SKM-1 treated with dmso at 0.1 percent for 144 hours (cell line): ENCODE measurements around the gene FGF7.
"Not testable (repeated sequence)": the region's sequence is repeated elsewhere in the genome, so short reads cannot be mapped to it uniquely, and the experiment has no call there.

Experiments used
- DNase-seq: peaks from one replicate; lab custom pipeline; 2025; ENCODE audit not compliant: unreplicated experiment; lab: John Stamatoyannopoulos, UW

Gene FGF7

DNA sequence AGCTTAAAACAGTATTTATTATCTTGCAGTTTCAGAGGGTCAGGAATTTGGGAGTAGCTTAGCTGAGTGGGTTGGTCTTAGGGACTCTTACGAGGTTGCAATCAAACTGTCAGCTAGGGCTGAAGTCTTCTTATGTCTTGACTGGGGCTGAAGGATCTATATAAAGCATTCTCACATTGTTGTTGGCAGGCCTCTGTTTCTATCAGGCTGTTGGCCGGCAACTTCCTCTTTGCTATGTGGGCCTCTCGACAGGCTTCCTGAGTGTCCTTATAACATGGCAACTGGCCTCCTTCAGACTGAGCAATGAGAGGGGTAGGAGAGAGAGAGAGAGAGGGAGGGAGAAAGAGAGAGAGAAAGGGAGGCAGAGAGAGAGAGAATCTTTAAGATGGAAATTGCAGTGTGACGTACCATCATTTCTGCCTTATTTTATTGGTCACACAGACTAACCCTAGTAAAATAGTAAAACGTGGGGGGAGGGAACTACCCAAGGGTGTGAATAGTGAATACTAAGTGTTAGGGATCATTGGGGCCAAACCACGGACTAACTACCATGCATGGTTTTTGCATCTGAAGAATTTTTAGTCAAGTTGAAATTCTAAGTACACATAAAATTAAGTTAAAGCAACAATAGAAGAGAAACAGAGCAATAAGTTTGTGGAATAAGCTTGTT lies 16.1 kb downstream of the FGF7 start:
- peak; percentile 87 for DNase-seq

DNA sequence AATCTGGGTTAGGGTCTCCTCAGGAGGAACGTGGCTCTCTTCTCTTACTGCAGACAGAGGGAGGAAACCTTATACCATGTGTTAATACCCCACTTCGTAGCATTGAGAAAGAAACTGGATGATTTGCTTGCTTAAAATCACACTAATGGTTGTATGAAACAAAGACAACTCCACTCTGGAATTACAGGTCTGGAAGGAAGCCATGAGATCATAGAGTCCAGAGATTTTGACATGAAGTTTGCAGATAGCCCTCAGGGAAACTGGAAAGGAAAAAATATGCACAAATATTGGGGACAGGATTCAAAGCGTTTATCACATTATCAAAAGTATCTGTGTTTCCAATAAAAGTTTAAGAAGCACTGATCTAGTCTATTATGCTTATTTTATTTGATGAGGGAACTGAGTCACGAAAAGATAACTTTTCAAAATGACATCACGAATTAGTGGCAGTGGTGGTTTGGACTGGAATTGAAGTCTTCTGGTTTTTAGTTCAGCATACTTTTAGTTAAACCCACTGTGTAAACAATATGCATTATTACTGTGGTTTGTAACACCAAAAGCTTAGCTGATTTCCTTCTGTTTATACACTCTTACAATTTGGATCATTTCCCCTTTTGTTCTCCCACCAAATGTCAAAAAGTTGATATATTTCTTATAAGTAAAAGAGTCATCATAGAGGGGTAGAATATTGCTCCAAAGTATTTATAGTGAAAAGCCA lies 16.8 kb downstream of the FGF7 start:
- no peak for DNase-seq

DNA sequence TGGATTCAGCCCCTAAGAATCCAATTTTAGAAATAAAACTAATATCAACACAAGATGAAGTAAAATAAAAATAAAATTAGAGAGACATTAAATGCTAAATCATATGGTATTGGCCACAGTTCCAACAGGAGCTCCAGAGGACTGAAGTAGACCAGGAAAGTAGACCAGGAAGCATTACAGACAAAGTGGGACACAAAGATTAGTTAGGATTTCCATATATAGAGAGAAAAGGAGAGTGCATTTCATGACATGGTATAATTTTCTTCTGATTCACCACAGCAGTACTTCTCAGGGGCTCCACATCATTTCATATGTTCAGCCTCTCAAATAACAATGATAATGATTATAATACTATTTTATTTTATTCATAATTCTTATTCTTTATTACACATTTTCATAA lies 18.3 kb downstream of the FGF7 start:
- no peak for DNase-seq

DNA sequence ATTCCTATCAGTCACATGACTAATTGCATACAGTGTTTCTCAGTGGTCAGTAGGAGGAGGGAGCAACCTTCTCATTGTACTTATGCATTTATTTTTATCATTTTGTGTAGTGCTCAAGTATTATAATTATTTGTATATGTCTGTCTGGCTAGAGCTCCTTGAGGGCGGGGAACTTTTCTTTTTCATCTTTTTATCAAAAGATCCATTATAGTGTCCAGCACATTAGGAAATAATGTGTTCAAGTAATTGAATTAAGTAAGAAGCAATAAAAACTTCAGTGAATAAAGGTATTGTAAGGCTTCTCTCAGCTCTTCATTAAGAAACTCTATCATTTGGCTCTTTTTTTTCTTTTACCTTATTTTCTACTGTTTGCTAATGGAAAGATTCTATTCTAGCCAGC lies 18.8 kb downstream of the FGF7 start:
- no peak for DNase-seq

DNA sequence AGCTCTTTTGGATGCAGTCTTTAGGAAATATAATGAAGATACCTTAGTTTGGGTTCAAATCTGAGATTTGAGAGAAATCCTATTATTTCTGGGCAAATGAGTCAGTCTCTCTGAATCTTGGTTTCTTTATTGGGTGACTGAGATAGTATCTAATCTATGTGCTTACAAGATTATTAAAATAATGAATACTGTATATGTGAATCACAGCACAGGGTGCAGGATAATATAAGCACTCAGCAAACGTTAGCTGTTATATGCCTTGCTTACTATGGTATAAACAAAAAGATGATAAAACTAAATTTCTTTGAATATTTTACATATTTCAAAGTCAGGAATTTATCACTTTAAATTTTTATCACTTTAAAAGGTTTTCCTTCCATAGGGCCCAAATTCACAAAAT lies 29.6 kb downstream of the FGF7 start:
- DNase-seq = no peak

DNA sequence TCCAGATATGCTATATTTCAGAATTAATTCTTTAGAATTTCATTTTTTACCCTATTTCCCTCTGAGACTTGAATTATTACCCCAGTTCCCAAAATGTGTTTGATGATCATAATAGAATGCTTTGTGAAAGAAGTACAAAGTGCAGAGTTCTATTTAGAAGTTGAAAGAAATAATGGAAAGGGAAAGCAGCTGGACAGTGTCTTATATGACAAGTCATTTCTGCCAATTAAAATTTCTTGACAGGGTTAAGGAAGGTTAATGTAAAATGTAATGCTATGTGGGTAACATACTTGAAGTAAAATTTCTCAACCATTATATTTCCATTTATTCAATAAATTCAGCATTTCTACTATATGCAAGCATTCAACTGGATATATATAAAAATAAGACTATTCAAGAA lies 33.1 kb downstream of the FGF7 start:
- no peak for DNase-seq

DNA sequence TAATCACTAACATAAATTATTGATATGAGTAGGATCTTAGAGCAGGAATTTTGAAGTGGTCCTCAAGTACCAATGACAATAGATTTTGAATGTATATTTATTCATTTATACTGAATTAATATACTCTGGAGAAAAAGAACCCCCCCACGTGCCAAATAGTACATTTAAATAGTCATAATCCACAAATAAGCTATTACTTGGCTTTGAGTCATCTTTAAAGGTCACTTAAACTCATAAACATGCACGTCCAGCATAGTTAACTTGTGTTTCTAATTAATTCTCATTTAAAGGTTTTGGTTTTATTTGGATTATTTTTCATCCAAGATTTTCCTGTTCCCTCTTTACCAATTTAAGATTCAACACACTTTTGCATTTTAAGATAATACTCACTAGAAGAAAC lies 35.1 kb downstream of the FGF7 start:
- DNase-seq = no peak

DNA sequence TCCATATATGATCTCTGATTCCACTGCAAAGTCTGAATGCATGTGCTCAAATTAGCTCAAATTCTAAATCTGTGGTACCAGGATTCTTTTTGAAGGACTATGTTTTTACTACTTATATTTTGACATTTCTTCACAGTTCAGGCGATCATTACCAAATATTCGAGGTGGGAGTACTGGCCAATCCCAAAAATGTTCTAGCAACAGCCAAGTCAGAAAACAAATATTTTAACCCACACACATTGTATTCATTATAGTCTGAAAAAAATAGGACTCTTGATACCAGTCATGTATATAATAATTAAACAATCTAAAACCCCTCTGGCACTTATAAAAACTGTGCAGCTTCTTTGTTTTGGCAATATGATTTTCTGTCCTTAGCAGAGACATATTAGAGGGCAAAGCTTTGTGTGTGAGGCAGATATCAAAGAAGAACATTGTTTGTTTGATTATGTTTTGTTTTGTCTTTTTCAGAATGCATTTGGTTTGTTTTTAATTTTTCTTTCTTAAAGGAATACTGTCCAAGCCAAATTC lies 37.4 kb downstream of the FGF7 start:
- no peak for DNase-seq

DNA sequence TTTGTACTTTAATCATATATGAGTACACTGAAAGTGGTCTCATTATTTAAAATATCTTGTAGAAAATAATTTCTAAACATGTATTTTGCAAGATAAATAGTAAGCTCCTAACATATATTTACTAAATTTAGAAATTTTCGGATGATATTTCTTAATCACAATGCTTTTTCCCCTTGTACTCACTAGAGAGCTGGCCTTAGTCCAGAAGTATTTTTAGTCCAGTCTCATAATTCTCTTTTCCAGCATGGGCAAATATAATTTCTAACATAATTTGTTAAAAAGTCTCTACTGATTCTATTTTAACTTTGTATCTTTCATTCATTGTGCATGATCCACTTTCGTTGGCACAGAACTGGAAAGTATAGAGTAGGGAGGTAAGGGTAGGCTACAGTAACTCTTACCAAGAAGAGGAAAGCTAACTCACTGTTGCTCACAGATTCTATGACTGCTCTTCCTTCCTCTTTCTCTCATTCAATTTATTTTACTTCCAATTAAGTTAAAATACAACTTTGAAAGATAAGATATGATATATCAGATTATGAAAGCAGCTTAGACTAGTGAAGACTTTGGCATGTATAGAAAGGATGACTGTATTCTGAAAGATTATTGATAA lies 39.3 kb downstream of the FGF7 start:
- DNase-seq = peak; percentile 13

DNA sequence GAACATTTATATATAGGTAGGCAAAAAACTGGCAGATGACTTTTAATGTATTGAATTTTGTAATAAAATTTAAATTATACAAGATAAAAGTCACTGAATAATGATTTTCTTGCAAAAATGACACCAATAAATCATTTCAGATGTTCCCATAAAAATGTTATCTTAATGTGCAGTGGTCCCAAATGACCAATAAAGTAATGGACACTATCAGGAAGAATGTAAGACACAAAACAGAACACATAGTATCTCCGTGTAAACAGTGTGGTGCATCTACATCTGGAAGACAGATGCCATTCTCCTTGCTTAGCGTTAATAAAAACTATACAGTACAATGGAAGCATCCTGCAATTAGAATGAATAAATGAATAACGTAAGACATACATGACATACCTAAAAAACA lies 41.5 kb downstream of the FGF7 start:
- DNase-seq = no peak

DNA sequence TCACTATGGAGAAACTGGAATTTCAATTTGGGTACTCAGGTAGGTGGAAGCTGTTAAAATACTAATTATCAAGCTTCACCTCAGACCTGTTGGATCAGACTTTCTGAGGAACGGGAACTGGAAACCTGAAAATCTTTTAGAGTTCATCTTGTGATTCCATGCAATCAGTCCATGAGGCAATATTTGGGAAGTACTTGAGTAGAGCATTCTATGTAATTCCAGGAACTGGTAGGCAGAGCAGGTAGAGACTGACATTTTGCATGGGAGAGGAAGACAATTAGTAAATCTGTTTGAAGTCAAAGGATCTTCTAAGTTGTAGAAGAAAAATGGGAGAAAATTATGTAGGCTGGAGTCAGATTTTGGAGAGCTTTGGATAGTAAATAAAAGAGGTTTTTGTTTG lies 43.1 kb downstream of the FGF7 start:
- DNase-seq = no peak

DNA sequence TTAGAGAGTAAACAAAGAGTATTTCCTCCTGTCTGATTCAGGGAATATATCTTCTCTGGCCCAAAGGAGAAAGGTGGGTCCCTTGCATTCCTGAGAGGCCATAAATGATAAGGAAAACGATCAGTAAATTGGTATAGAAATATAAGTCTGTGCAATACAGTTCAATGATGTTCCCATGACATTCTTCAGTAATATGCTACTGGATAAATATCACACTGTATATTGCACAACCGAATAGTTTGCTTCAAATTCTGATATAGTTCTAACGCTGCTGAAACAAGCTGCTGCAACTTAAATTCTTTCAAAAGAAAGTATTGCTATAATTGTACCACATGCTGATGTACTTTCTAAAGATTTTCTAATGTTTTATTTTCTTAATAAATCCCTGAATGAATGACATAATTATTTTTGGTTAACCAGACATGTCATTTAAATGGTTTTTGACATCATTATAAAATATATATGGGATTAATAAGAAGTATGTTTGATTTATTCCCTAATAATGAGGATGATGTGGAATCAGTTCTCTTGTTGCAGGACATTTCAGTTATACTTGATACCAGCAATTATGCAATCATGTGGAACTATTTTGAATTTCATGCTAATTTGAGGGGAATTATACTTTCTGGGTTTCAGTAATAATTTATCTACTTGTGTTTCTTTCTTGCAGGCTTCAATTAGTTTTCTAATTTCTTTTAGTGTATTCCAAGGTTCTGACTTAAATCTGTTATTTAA lies 44.9 kb downstream of the FGF7 start:
- no peak for DNase-seq

DNA sequence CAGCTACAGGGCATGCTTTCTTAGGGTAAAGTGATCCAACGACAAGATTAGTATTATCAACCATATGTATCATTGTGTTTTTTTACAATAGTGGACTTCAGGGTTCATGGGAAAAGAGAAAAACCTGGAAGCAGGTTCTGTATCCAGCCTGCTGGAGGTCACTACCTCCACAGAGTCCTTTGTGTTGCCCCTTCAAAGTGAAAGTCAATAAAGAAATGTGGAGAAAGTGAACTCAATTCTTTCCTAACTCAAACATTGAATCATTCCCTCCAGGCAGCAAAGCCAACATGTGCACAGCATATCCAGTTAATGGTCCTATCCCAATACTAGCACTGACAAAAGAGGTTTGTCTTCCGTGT lies 45.4 kb downstream of the FGF7 start:
- no peak for DNase-seq

DNA sequence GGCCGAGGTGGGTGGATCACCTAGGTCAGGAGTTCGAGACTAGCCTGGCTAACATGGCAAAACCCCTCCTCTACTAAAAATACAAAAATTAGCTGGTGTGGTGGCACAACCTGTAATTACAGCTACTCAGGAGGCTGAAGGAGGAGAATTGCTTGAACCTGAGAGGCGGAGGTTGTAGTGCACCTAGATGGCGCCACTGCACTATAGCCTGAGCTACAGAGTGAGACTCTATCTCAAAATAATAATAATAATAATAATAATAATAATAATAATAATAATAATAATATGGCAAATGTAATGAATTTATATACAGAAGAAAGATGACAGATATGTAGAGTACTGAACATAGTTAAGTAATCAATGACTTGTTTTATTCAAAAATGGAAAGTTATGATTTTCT lies 48.2 kb downstream of the FGF7 start:
- DNase-seq = peak; percentile 4

DNA sequence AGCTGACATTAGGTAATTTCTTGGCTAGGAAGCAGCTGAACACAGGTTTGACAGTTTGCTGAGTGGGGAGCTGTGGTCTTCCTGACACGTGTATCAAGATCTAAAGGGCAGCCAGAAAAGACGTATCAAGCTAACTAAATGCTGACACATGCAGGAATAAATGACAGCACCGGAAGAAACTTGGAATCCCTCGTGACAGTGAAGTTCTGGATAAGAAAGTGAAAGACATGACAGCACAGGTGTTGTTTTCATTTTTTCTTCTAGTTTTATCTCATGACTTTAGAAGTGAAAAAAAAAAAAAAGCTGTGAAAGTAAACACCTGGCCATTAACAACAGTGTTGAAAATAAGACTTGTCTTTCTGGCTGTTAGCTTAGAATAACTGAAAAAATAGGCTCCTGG lies 48.7 kb downstream of the FGF7 start:
- DNase-seq = no peak

DNA sequence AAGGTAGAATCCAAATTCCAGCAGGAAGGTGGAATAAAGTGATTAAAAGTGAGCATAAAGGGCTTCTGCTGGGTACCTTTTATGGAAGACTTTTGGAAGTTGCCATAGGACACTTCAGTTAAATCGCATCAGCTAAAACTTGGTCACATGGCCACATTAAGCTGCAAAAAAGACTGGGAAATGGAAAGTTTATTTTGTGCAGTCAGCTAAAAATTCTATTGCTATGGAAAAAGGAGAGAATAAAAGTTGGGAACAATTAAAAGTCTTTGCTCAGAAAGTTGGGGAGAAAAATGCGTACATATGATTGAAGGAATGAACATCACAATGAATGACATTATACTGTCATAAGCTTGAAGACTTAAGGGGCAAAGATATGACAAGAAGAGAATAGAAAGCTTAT lies 49.3 kb downstream of the FGF7 start:
- no peak for DNase-seq

DNA sequence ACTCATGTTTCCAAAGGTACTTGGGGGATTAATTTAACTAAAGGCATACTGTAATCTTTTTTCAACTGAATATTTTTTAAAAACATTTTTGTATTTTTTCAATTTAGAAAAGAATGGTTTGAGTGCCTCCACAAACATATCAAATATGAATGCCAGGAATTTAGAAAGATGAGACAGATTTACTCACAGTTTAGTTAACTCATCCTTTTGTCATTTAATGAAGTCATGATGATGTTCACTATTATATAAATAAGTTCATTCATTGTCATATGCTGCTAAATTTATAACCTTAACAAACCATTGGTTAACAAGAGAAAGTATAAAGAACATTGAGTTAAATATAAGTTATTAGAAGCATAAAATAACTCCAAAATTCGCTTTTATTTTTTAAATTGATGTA lies 50.0 kb downstream of the FGF7 start:
- DNase-seq = no peak

DNA sequence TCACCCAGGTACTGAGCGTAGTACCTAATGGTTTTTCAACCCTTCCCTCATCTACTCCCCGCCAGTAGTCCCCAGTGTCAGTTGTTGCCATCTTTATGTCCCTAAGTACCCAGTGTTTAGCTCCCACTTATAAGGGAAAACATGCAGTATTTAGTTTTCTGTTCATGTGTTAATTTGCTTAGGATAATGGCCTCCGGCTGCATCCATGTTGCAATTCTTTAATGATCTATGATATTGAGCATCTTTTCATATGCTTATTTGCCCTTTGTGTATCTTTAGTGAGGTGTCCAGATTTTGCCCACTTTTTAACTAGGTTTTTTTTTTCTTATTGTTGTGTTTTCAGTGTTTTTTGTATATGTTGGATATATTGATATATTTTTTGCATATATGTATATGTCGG lies 55.0 kb downstream of the FGF7 start:
- DNase-seq = not testable (repeated sequence)

DNA sequence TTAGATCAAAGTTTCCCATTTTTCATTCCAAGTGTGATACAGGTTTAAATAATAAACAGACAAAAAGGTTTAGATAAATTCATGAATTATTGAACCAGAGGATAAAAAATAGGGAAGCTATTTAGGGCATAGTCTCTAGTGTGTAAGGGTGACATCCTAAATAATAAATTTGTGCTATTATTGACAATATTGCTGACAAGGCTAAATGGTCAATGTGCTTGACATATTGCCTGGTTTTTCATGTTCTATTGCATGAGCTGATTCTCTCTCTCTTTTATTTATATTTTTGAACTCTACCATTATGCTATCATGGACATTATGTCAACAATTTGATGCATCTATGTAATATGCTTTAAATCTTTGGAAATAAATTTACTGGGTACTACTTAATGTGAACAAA lies 55.9 kb downstream of the FGF7 start:
- DNase-seq = not testable (repeated sequence)

DNA sequence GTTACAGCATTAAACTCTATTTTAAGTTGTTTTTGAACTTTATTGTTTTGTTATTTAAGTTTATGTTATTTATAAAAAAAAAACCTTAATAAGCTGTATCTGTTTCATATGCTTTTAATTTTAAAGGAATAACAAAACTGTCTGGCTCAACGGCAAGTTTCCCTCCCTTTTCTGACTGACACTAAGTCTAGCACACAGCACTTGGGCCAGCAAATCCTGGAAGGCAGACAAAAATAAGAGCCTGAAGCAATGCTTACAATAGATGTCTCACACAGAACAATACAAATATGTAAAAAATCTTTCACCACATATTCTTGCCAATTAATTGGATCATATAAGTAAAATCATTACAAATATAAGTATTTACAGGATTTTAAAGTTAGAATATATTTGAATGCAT lies 62.4 kb downstream of the FGF7 start:
- DNase-seq = not testable (repeated sequence)

DNA sequence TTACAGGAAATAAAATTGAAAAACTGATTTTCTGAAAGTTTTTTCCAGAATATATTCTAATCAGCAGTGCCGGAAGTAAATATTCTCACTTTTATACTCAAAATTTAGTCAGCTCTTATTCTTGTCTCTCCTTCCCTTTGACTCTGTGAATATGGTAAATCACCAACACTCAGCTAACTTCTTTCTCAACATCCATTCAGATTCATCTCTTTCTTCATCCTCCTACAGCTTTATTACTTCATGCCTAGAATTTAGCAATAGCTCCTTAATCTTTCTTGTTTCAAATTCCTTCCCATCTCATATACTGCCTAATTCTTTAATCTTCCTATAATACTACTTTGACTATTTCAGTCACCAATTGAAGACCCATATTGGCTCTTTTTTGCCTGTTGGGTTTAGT lies 67.9 kb downstream of the FGF7 start:
- DNase-seq = peak; percentile 0

DNA sequence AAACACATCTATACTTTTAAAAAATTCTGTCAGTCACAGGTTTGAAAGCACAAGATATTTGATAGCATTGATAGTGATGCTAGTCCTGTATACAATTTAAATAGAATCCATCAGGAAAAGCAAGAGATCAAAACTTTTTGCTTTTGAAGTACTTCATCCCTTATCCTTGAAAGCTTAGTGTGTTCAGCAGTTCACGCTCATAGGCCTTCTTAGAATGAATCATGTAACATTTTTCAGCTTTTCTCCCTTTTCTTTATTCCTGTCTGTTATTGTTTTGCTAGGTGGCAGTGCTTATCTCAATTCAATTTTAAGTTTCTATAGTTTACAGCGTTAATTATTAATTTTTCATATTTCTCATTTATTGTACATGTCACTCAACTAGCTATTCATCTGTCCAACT lies 69.1 kb downstream of the FGF7 start:
- DNase-seq = no peak
